ENCODE results near the gene B3GALT4. TPM values are rescaled to one million over a fixed set of nuclear protein-coding genes. Genes with fewer than 3 reads are reported as not detected.
A peak's percentile ranks its signal among the peaks of the same experiment; 100 is the strongest.

B3GALT4 gene
- total RNA-seq, 1 donor from 2014 or later: 4.6 TPM

- peak overlapping the region; percentile 99 for H3K27ac Mint-ChIP-seq
- peaks cover 2% of the 10 kb centered on the region for H3K27me3 Mint-ChIP-seq
- peaks cover 46% of the 10 kb centered on the region for H3K36me3 Mint-ChIP-seq (ENCODE audit: low read depth)
- H3K4me1 Mint-ChIP-seq: peaks cover 28% of the 10 kb centered on the region
- DNase-seq: peak; percentile 98
- no peaks in the 10 kb centered on the region for H3K9me3 Mint-ChIP-seq
- intact Hi-C loops (cut with micrococcal nuclease): loop anchor here (1.0 to 10.0 kb wide), 11 partner anchors 10 to 1105 kb away; partner anchors contain the start of genes B3GALT4, GPSM3, PBX2 and PFDN6
- peak overlapping the region; percentile 94 for H3K4me3 Mint-ChIP-seq
Measured at GRCh38 chr6:33299237-33299944, 22.5 kb downstream of the B3GALT4 start.

GRCh38 chr6:33301877-33302276 lies 25.0 kb downstream of the B3GALT4 start:
- DNase-seq: no peak
- Mint-ChIP-seq H3K36me3 (ENCODE audit: low read depth) (peaks cover 56% of the 10 kb centered on the region), H3K9me3 (no peaks in the 10 kb centered on the region), H3K4me3 (no peak overlapping the region), H3K4me1 (peaks cover 38% of the 10 kb centered on the region), H3K27ac (no peak overlapping the region), H3K27me3 (peaks cover 2% of the 10 kb centered on the region)
- intact Hi-C loops (cut with micrococcal nuclease): no loop called here

GRCh38 chr6:33304216-33304615 lies 27.3 kb downstream of the B3GALT4 start:
- Mint-ChIP-seq H3K36me3 (ENCODE audit: low read depth) (peaks cover 69% of the 10 kb centered on the region), H3K9me3 (no peaks in the 10 kb centered on the region), H3K4me1 (peaks cover 35% of the 10 kb centered on the region), H3K4me3 (no peak overlapping the region), H3K27ac (no peak overlapping the region), H3K27me3 (no peaks in the 10 kb centered on the region)
- DNase-seq: no peak
- intact Hi-C loops (cut with micrococcal nuclease): no loop called here

- Mint-ChIP-seq H3K27ac (no peak overlapping the region), H3K4me3 (no peak overlapping the region), H3K9me3 (no peaks in the 10 kb centered on the region), H3K36me3 (ENCODE audit: low read depth) (peaks cover 63% of the 10 kb centered on the region), H3K4me1 (peaks cover 28% of the 10 kb centered on the region), H3K27me3 (no peaks in the 10 kb centered on the region)
- intact Hi-C loops (cut with micrococcal nuclease): no loop called here
- DNase-seq: no peak
Measured at GRCh38 chr6:33305052-33305451, 28.1 kb downstream of the B3GALT4 start.

- H3K27ac Mint-ChIP-seq: peak overlapping the region; percentile 32
- H3K36me3 Mint-ChIP-seq (ENCODE audit: low read depth): peaks cover 62% of the 10 kb centered on the region
- peaks cover 25% of the 10 kb centered on the region for H3K4me1 Mint-ChIP-seq
- H3K9me3 Mint-ChIP-seq: no peaks in the 10 kb centered on the region
- intact Hi-C loops (cut with micrococcal nuclease): no loop called here
- H3K27me3 Mint-ChIP-seq: no peaks in the 10 kb centered on the region
- DNase-seq: no peak
- H3K4me3 Mint-ChIP-seq: no peak overlapping the region
Measured at GRCh38 chr6:33306356-33306755, 29.4 kb downstream of the B3GALT4 start.

GRCh38 chr6:33312361-33313104 lies 35.6 kb downstream of the B3GALT4 start:
- Mint-ChIP-seq H3K9me3 (no peaks in the 10 kb centered on the region), H3K36me3 (ENCODE audit: low read depth) (peaks cover 52% of the 10 kb centered on the region), H3K4me1 (peaks cover 38% of the 10 kb centered on the region), H3K27ac (peak overlapping the region; percentile 98), H3K4me3 (peak overlapping the region; percentile 98), H3K27me3 (no peaks in the 10 kb centered on the region)
- intact Hi-C loops (cut with micrococcal nuclease): loop anchor here (2.0 to 10.0 kb wide), 4 partner anchors 32 to 1578 kb away; partner anchors contain the start of gene CLIC1
- DNase-seq: peak; percentile 95

GRCh38 chr6:33313105-33313708 lies 36.3 kb downstream of the B3GALT4 start:
- Mint-ChIP-seq H3K4me1 (peaks cover 43% of the 10 kb centered on the region), H3K9me3 (no peaks in the 10 kb centered on the region), H3K36me3 (ENCODE audit: low read depth) (peaks cover 51% of the 10 kb centered on the region), H3K27ac (peak overlapping the region; percentile 98), H3K27me3 (no peaks in the 10 kb centered on the region), H3K4me3 (peak overlapping the region; percentile 98)
- peak; percentile 83 for DNase-seq
- intact Hi-C loops (cut with micrococcal nuclease): loop anchor here (2.0 to 10.0 kb wide), 4 partner anchors 32 to 1578 kb away; partner anchors contain the start of gene CLIC1

GRCh38 chr6:33313709-33314514 lies 37.0 kb downstream of the B3GALT4 start, which contains the start of gene TAPBP:
TSS of gene TAPBP (minus strand) at chr6:33314078. CDS start at chr6:33314041, 37 bp downstream.
- intact Hi-C loops (cut with micrococcal nuclease): loop anchor here (1.0 to 10.0 kb wide), 10 partner anchors 9 to 1579 kb away; partner anchors contain the start of genes CLIC1, HSD17B8, KIFC1 and PFDN6
- no peaks in the 10 kb centered on the region for H3K9me3 Mint-ChIP-seq
- peaks cover 50% of the 10 kb centered on the region for H3K36me3 Mint-ChIP-seq (ENCODE audit: low read depth)
- H3K4me3 Mint-ChIP-seq: peak within 1 kb of the TSS; percentile 98
- no peaks in the 10 kb centered on the region for H3K27me3 Mint-ChIP-seq
- peaks cover 45% of the 10 kb centered on the region for H3K4me1 Mint-ChIP-seq
- DNase-seq: peak; percentile 97
- peak within 1 kb of the TSS; percentile 98 for H3K27ac Mint-ChIP-seq

- Mint-ChIP-seq H3K4me1 (peaks cover 49% of the 10 kb centered on the region), H3K9me3 (no peaks in the 10 kb centered on the region), H3K27me3 (no peaks in the 10 kb centered on the region), H3K4me3 (peak overlapping the region; percentile 98), H3K36me3 (ENCODE audit: low read depth) (peaks cover 51% of the 10 kb centered on the region), H3K27ac (peak overlapping the region; percentile 98)
- peak; percentile 92 for DNase-seq
- intact Hi-C loops (cut with micrococcal nuclease): loop anchor here (1.0 to 10.0 kb wide), 9 partner anchors 9 to 1580 kb away; partner anchors contain the start of genes CLIC1, HSD17B8, KIFC1 and PFDN6
Measured at GRCh38 chr6:33314515-33314942, 37.6 kb downstream of the B3GALT4 start.

GRCh38 chr6:33314943-33315792 lies 38.2 kb downstream of the B3GALT4 start:
- Mint-ChIP-seq H3K36me3 (ENCODE audit: low read depth) (peaks cover 56% of the 10 kb centered on the region), H3K27me3 (no peaks in the 10 kb centered on the region), H3K4me3 (peak overlapping the region; percentile 98), H3K9me3 (no peaks in the 10 kb centered on the region), H3K4me1 (peaks cover 54% of the 10 kb centered on the region), H3K27ac (peak overlapping the region; percentile 98)
- intact Hi-C loops (cut with micrococcal nuclease): loop anchor here (1.0 to 10.0 kb wide), 9 partner anchors 8 to 1580 kb away; partner anchors contain the start of genes CLIC1, HSD17B8, KIFC1 and PFDN6
- DNase-seq: peak; percentile 71

- H3K9me3 Mint-ChIP-seq: no peaks in the 10 kb centered on the region
- peak overlapping the region; percentile 98 for H3K27ac Mint-ChIP-seq
- H3K4me1 Mint-ChIP-seq: peaks cover 56% of the 10 kb centered on the region
- no peaks in the 10 kb centered on the region for H3K27me3 Mint-ChIP-seq
- H3K36me3 Mint-ChIP-seq (ENCODE audit: low read depth): peaks cover 58% of the 10 kb centered on the region
- H3K4me3 Mint-ChIP-seq: peak overlapping the region; percentile 98
- intact Hi-C loops (cut with micrococcal nuclease): loop anchor here (2.0 to 10.0 kb wide), 3 partner anchors 111 to 1581 kb away; partner anchors contain the start of genes CLIC1 and HSD17B8
- DNase-seq: peak; percentile 64
Measured at GRCh38 chr6:33315793-33316602, 39.1 kb downstream of the B3GALT4 start.
